ENCODE data around the gene PSMB11.
"Not testable (repeated sequence)": the region's sequence is repeated elsewhere in the genome, so short reads cannot be mapped to it uniquely, and the experiment has no call there.

The PSMB11 gene, protein sequence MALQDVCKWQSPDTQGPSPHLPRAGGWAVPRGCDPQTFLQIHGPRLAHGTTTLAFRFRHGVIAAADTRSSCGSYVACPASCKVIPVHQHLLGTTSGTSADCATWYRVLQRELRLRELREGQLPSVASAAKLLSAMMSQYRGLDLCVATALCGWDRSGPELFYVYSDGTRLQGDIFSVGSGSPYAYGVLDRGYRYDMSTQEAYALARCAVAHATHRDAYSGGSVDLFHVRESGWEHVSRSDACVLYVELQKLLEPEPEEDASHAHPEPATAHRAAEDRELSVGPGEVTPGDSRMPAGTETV

DNA sequence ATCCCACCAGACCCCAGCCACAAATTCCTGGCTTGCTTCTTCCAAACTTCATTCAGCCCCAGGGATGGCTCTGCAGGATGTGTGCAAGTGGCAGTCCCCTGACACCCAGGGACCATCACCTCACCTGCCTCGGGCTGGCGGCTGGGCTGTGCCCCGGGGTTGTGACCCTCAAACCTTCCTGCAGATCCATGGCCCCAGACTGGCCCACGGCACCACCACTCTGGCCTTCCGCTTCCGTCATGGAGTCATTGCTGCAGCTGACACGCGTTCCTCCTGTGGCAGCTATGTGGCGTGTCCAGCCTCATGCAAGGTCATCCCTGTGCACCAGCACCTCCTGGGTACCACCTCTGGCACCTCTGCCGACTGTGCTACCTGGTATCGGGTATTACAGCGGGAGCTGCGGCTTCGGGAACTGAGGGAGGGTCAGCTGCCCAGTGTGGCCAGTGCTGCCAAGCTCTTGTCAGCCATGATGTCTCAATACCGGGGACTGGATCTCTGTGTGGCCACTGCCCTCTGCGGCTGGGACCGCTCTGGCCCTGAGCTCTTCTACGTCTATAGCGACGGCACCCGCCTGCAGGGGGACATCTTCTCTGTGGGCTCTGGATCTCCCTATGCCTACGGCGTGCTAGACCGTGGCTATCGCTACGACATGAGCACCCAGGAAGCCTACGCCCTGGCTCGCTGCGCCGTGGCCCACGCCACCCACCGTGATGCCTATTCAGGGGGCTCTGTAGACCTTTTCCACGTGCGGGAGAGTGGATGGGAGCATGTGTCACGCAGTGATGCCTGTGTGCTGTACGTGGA lies at the start of gene PSMB11:
Gene PSMB11, plus strand, starts transcription at position 51 of the 804 bp plus-strand sequence. Its CDS starts 14 bp downstream, at position 65.
- DNase-seq (ENCODE audit: low read depth in 2 of 2): no peak

DNA sequence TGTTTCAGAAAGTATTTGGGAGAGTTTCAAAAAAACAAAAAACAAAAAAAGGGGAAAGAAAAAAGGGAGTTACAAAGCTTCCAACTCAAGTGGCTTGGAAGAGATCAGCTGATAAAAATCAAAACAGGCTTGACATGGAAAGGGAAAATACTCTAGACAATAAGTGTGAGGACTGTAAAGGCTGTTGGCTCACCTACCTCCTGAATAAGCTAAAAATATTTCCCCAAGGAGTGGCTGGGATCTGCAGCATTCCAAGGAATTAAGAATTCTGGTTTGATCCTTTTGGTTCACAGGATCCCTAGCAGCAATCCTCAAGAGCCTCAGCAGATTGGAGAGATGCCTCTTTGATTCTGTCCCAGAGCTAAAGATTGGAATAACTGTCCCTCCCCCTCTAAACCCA lies 48.5 kb upstream of the PSMB11 start:
- no peak for DNase-seq (ENCODE audit: low read depth in 2 of 2)

DNA sequence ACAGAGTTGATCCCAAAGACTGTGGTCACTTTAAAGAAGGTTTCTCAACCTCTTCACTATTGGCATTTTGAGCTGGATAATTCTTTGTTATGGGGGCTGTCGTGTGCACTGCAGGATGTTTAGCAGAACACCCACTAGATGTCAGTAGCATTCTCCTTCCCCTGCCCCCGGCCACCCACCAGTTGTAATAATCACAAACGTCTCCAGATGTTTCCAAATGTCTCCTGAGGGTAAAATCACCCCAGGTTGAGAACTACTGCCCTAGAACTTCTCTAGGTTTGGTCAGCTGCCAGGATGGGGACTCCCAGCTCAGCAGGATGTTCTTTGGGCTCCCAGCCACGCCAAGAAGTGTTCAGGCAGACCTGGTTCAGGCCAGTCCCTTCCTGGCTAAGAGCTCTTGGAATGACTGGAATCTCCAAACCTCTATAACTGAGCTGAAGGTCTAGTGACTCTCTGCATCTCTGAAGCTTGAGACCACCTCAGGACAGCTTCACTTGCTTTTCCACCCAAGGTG lies 47.2 kb upstream of the PSMB11 start:
- no peak for DNase-seq (ENCODE audit: low read depth in 2 of 2)

DNA sequence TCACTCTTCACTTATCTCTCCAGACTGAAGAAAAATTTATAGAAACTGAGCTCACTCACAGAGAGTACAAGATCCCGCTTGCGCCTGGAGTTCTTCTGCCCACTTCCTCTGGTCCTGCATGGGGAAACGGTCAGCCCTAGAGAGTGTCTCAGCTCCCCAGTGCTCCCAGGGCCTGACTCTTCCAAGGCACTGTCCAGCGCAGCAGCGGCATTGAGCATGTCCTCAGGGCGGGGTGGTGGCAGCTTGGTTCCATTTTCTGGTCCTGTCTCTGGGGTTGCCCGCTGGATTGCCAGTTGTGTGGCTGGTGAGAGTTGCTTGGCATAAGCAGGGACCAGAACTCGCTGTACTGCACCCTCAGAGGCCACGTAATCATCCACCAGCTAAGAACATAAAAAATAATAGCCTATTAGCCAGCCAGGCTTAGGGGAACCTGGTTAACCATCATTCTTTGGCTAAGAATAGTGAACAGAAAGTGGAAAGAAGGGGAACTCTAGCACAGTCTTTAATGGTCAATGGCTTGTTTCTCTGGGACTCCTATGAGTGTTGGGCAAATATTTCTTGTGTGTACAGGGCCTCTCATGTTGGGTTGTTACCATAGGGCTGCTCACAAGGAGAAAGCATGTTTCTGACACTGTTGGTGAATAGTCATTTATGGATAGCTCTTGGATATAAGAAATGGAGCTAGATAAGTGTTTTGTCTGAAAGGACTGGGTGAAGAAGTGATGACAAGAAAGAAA lies 46.0 kb upstream of the PSMB11 start:
- DNase-seq (ENCODE audit: low read depth in 2 of 2): no peak

DNA sequence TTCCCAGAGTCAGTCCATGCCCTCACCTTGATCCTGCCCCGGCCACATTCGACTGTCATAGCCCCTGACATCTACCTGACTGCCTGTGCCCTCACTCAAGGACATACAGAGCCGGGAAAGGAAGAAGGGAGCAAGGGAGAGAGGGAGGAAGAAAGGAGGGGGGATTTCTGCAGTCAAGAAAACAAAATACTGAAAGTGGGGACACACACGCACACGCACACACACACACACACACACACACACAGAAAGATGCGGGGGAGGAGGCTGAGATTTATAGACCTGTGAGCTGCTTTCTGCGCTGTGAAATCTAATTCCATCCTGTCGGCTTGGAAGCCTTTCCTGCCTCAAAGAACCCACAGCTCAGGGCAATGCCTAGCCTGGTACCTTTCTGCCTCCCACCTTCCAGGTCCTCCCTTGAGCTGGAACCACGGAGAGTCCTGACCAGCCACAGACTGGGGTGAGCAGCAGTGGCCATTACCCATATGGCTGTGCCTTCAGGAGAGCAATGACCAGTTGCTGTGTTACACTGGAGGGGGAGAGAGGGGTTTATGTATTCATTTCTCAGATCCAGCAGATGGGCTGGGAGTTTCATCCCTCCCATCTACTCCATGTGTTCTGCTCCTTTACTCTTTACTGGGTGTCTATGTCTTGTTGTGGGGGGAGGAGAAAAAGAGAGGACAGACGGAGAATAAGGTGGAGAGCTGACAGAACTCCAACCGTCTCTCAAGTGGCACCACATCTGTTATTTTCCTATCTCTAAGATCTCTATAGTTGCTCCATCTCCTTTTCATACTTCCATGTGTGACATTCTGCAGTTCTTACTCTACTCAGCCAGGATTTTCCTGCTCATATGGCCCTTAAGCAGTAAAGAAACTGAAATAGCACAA lies 45.0 kb upstream of the PSMB11 start:
- DNase-seq (ENCODE audit: low read depth in 2 of 2): no peak

DNA sequence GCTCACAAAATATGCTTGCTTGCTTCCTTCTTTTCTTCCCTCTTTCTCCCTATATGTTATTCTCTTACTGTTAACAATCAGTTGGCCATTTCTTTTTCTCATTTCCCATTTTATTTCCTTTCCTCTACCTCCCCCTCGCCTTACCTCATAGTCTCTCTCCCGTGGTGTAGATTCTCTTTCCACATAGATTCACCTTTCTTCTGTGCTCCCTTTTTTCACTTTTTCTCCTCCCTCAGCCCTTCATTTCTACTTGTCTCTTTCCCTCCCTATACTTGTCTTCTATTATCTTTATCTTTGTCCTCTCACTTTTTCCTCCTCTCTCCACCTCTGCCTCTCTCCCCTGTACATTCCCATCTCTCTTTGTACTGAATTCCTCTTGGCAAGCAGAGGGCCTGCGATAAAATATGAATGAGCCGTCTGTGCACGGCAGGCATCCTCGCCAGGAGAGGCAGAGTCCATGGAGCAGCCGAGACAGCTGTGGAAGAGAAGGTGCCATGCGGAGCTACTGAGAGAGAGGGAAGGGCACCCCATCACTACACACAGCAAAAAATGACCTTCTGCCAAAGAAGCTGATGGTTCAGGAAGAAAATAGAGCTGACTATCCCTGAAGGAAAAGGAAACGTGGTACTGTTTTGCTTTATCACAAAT lies 44.2 kb upstream of the PSMB11 start:
- DNase-seq (ENCODE audit: low read depth in 2 of 2): no peak

DNA sequence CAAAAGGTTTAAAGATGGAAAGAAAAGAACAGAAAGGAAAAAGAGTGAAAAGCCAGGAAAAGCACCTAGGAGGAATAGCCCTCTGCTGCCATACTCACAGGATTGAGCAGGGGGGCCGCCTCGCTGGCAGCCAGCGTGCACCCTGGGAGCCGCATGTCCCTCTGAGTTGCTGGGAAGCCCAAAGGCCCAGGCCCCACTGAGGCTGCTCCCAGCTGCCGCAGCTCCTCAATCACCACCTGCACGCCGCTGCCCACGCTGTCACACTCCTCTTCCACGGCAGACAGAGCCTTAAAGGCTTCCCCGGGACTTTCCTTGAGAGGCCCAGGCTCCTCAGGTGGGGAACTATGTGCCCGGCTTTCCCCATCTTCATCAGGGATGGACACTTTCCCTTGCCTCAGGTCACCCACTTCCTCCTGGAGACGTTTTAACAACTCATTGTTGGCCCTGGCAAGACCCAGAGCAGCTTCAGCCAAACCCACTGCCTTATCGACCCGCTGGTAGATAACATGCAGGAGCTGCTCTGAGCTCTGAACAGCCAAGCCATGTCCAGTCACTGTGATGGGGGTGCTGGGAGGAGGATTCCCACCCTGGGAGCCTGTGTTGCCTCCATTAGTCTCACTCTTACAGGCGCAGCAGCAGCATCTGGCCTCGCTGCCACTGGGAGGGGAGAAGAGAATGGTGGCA lies 43.5 kb upstream of the PSMB11 start:
- DNase-seq (ENCODE audit: low read depth in 2 of 2): no peak

DNA sequence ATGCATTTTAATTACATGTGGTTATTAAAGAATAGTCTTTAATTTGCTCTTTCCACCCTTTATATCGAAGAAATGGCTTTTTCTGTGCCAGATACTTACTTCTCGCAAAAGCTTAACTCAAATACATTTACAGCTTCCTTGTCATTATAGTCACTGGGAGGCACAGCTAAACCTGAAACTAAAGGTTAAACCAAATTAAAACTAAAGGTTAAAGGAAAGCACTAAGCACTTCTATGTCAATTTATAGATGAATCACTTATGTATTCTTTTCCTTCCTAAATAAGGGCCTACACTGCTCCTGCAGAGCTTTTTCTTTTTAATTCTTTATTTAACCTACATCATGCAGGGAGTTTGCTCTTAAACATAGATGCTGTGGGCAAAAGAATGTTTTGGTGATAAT lies 41.2 kb upstream of the PSMB11 start:
- no peak for DNase-seq (ENCODE audit: low read depth in 2 of 2)

DNA sequence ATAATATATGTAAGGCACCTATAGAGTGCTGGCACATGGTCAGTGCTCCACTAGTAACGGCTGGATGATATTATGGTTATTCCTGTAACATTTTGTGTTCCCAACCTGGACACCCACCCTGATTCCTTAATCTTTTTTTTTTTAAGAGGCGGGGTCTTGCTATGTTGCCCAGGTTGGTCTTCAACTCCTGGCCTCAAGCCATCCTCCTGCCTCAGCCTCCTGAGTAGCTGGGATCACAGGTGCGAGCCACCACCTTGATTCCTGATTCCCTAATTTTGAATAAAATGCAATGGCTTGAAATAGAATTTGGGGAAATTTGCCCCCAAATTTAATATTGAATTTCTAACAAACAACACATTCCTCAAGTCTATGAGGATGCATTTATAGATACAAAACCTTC lies 39.4 kb upstream of the PSMB11 start:
- no peak for DNase-seq (ENCODE audit: low read depth in 2 of 2)

DNA sequence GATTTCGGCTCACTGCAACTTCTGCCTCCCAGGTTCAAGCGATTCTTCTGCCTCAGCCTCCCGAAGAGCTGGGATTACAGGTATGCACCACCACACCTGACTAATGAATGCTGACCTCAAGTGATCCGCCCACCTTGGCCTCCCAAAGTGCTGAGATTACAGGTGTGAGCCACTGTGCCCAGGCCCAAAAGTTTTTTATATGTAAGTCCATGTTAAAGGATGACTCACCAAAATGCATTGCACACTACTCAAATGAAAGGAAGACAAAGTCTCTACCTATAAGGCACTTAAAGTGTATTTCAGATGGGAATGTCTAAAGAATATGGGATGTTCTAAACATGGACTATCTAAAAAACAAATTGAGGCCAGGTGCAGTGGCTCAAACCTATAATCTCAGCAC lies 37.7 kb upstream of the PSMB11 start:
- DNase-seq (ENCODE audit: low read depth in 2 of 2): not testable (repeated sequence)

DNA sequence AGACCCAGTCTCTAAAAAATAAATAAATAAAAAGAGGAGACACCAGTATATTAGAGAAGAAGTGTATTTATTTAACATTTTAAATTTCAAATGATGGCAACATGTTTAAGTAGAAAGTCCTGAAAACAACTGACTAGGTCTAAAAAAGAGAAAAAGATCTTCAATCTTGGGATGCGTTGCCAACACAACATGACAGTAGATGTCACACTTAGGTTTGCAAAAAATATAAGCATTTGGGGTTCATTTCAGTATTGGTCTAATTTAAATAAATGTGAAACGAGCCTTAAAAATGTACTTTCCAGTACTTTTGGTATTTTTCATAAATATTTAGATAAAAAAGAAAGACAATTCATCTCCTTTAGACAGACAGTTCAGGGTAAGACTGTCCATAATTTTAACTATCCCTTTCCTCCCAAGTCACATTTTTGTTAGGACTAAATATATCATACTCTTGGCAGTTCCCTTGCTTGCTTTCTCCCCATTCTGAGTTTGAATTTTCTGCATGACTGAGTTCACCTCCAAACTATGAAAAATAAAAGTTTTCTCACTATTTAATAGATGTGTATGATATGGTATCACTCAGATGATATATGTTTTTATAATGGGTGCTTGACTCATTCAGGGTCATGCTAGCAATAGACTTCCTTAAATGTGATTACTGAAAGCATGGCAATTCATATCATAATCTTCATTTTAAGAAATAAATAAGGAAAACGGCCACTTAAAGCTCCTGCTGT lies 36.4 kb upstream of the PSMB11 start:
- no peak for DNase-seq (ENCODE audit: low read depth in 2 of 2)

DNA sequence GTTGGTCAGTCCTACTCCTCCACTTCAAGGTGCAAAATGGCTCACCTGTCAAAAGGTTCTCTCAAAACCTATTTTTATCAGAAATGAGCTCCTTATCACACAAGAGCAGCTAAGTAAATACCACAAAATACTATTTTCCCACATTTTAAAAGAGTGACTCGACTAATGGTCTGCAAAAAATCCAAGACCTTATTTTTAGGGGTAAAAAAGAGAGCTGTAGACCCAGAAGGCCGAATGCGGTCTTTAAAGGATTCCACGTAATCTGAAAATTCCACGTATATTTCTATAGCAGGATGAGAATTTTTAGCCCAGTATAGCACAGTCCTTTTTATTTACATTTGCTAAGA lies 35.9 kb upstream of the PSMB11 start:
- DNase-seq (ENCODE audit: low read depth in 2 of 2): no peak

DNA sequence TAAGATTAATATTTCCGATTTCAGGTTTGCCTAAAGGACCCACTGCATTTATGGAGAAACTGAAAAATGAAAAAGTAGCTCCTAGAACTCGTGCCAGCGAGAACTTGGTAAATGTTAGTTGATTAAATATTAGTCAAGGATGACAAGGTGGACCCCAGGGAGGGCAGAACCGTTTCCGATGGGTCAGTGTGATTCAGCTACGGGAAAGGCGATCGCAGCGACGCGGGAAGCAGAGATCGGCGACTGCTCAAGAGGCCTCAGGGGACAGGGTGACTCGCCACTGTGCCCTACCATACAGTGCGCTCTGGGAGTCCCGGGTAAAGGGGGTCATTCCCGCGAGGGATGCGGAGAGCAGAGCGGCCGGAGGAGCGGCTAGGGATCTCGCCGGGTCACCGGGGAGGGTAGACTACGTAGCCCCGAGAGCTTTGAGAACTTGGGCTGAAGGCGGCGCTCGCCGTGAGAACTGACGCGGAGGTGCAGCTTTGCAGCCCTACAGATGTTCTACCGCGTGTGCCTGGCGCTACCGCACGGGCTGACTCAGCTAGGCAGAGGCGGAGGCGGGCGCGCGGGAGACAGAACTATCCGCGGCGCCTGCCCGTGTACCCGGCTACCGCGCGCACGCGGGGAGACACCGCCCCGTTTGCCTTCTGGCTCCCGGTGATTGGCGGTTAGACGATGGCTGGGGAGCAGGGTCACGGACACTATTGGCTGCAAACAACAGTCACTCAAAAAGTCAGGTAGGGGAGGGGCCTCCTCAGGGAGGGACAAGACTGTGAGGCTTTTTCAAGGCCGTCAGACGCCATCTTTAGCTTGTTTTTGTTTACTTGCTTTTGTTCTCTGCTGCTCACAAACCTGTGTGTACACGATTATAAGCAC lies 35.2 kb upstream of the PSMB11 start:
- peak; percentile 93 for DNase-seq (ENCODE audit: low read depth in 2 of 2)

DNA sequence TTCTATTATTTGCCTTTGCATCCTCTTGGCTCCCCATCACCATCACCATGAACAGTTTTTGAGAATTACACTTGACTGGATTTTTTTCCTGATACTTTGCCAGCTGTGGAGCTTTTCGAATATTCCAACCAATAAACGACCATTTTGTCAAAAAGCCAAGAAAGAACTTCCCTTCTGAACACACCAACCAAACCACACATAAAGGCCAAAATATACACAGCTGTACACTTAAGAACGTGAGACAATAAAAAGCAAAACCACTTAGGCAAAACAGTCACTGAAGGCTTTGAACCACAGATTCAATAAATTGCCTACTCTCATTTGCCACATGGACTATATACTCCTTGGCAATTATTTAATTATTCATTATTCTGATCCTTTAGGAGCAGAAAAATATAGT lies 33.2 kb upstream of the PSMB11 start:
- DNase-seq (ENCODE audit: low read depth in 2 of 2): no peak

DNA sequence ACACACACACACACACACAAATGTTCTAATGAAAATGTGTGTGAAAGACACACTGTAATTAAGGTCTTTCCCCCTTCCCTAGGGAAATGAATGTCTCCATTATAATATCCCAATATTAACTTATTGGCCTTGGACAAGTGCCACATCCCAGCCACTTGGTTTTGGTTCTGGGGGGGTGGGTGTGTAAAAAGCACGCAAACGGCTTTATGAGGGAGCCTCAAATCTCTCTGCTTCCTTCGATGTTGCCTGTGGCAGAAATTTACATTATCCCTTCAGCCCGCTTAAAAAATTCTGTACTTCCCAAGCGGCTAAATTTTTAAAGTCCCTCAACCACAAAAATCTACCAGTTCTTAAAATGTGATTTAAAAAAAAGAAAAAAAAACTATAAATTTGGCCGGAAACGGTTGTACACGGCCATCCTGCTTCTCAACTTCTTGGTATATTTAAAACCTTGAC lies 32.5 kb upstream of the PSMB11 start:
- DNase-seq (ENCODE audit: low read depth in 2 of 2): no peak

DNA sequence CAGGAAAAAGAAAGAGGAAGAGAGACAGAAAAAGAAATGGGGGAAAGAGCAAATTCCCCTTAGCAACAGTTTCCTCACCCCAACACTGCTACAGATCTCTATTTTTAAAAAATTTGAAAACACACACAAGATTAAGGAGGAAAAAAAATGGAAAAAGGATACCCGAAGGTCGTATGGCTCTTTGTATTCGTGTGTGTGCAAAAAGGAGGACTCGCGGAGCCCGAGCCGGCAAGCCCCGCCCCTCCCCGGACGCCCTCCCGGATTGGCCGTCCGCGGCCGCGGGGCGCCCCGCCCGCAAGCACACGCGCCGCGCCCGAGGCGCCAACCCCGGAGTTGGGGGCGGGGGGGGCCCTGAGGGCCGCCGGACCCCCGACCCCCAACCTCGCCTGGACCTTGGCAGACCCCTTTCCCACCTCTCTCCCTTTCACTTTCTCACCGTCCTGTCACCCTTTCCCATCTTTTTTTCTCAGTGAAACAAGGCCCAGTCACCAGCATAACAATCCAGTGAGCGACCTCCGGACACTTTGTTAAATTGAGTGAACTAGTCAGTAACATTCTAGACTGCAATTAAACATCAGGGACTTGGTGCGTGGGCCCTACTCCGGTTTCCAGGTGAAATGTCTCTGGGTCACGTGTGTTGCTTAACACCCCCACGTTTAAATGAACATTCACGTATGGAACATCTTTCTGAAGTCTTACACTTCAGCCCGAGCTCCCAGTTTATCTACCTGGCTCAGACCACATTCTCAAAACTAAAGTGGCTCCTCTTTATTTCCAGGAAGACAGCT lies 31.9 kb upstream of the PSMB11 start, which contains the start of gene C14orf93:
Gene C14orf93, minus strand, starts transcription at position 205 of the 788 bp plus-strand sequence. CDS start 11,120 bp downstream, outside the sequence.
- DNase-seq (ENCODE audit: low read depth in 2 of 2): peak; percentile 80 to 84

DNA sequence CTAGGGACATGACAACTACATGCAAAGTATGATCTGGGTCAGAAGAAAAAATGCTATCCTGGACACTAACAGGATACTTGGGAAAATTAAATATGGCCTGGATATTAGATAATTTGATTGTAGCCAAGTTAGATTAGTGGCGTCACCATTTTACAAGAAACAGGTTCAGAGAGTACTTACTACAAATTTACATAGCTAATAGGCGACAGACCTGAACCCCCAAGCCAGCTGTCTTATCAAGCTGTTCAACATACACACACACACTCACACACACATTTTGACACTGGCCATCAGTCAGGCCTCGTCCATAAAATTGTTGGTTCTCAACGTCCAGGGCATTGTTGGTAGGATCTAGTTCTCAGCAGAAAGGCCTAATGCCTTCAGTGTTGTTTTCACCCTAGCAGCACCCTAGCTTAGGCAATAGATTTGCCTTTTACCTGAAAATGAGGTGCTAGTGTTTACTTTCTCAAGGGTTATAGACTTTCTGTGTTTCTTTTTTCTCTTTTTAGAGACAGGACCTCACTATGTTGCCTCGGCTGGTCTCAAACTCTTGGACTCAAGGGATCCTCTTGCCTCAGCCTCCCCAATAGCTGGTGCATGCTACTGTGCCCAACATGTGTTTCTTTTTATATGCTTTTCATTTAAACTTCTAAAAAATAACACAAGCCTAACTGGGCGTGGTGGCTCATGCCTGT lies 28.8 kb upstream of the PSMB11 start:
- DNase-seq (ENCODE audit: low read depth in 2 of 2): no peak
